Mesendoderm (in vitro differentiated cells): ENCODE results near the gene PIK3R2.

Experiments
- DNase-seq: peaks from one replicate; pipeline ENCODE4 v3.0.0; 2013
- H2AK5ac ChIP-seq: 2 replicates; pipeline ENCODE4 v1.6.1; 2013; ENCODE audit warnings: low read length, inconsistent platforms
- H2BK120ac ChIP-seq: 2 replicates; pipeline ENCODE4 v1.6.1; 2013; ENCODE audit warnings: low read depth, mild to moderate bottlenecking, low read length, moderate library complexity, mixed read lengths
- H2BK15ac ChIP-seq: replicated peaks from 2 replicates; pipeline ENCODE4 v1.6.1; 2013; ENCODE audit warnings: low read depth, mild to moderate bottlenecking, moderate library complexity
- H2BK5ac ChIP-seq: 2 replicates; pipeline ENCODE4 v1.6.1; 2013; ENCODE audit warnings: low read length, inconsistent platforms
- H3K18ac ChIP-seq: 2 replicates; pipeline ENCODE4 v1.6.1; 2013; ENCODE audit warnings: mild to moderate bottlenecking, low read length, mixed read lengths
- H3K23ac ChIP-seq: one replicate; pipeline ENCODE4 v1.6.1; 2013; ENCODE audit warnings: low read length
- H3K27ac ChIP-seq: 2 replicates; pipeline ENCODE4 v1.5.1; 2013; ENCODE audit warnings: low read depth, mild to moderate bottlenecking, inconsistent platforms, low read length, moderate library complexity
- H3K27me3 ChIP-seq: 2 replicates; pipeline ENCODE4 v1.6.1; 2013; ENCODE audit warnings: low read length, control low read depth, mild to moderate bottlenecking, inconsistent platforms; ENCODE audit not compliant: insufficient read depth, poor library complexity
- H3K36me3 ChIP-seq: 2 replicates; pipeline ENCODE4 v1.6.1; 2013; ENCODE audit warnings: low read length, inconsistent platforms; ENCODE audit not compliant: control insufficient read depth, insufficient read depth
- H3K4ac ChIP-seq: one replicate; pipeline ENCODE4 v1.6.1; 2013; ENCODE audit warnings: low read depth, mild to moderate bottlenecking, low read length, moderate library complexity
- H3K4me1 ChIP-seq: 2 replicates; pipeline ENCODE4 v1.6.1; 2013; ENCODE audit warnings: low read depth, low read length, inconsistent platforms; ENCODE audit not compliant: control insufficient read depth
- H3K4me2 ChIP-seq: 2 replicates; pipeline ENCODE4 v1.6.1; 2013; ENCODE audit warnings: low read length
- H3K4me3 ChIP-seq: 2 replicates; pipeline ENCODE4 v1.5.1; 2013; ENCODE audit warnings: mild to moderate bottlenecking, low read length
- H3K56ac ChIP-seq: one replicate; pipeline ENCODE4 v1.6.1; 2013; ENCODE audit warnings: low read length
- H3K79me1 ChIP-seq: 2 replicates; pipeline ENCODE4 v1.6.1; 2013; ENCODE audit warnings: low read length, inconsistent platforms
- H3K79me2 ChIP-seq: 2 replicates; pipeline ENCODE4 v1.6.1; 2013; ENCODE audit warnings: mild to moderate bottlenecking, low read length; ENCODE audit not compliant: control insufficient read depth, insufficient read depth
- H3K9ac ChIP-seq: 2 replicates; pipeline ENCODE4 v1.6.1; 2013; ENCODE audit warnings: low read length, inconsistent platforms
- H4K5ac ChIP-seq: one replicate; pipeline ENCODE4 v1.6.1; 2013; ENCODE audit warnings: low read length
- H4K8ac ChIP-seq: one replicate; pipeline ENCODE4 v1.6.1; 2013; ENCODE audit warnings: low read depth, mild to moderate bottlenecking, control low read depth, low read length, moderate library complexity
- WGBS: extraction: QIAGEN DNeasy Blood & Tissue Kit; methylation state at CpG from one replicate; pipeline ENCODE4 v1.1.7; 2013; ENCODE audit warnings: low lambda C conversion rate, missing lambda C conversion rate; ENCODE audit not compliant: insufficient coverage; ENCODE audit errors: extremely low coverage; 5-methylcytosine and 5-hydroxymethylcytosine counted together

Gene PIK3R2

DNA sequence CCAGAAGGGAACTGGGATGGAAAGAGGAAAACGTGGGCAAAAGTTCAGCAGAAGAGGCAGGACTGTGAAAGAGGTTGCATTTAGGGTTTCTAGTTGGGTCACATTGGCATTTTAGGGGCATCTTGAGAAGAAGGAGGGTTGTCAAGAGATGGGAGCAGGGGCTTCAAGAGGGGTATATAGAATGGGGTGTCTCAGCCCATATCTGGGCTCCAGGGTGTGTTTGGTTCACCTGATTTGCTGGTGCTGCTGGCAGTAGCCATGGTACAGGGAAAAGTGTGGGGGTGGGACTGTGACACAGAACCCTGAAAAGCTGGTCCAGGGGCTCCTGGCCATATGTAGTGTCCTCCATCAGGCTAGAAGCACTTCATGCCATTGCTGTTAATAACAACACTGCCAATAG, 32.8 kb upstream of the PIK3R2 start:
- H3K79me1 ChIP-seq: peaks cover 2% of the 10 kb centered on the region
- no peak overlapping the region for H2BK120ac ChIP-seq
- no peak overlapping the region for H3K9ac ChIP-seq
- H3K23ac ChIP-seq: no peak overlapping the region
- H3K27ac ChIP-seq: no peak overlapping the region
- H3K4me3 ChIP-seq: no peak overlapping the region
- H3K18ac ChIP-seq: no peak overlapping the region
- no peaks in the 10 kb centered on the region for H3K79me2 ChIP-seq
- WGBS: no CpG with 5 or more reads among the region's 1 CpG
- no peaks in the 10 kb centered on the region for H3K4me1 ChIP-seq
- H4K8ac ChIP-seq: no peak overlapping the region
- no peaks in the 10 kb centered on the region for H3K36me3 ChIP-seq
- no peak overlapping the region for H2BK5ac ChIP-seq
- no peak for DNase-seq
- no peak overlapping the region for H2AK5ac ChIP-seq
- H4K5ac ChIP-seq: no peak overlapping the region
- no peak overlapping the region for H3K56ac ChIP-seq
- H3K4me2 ChIP-seq: no peak overlapping the region
- H3K27me3 ChIP-seq: no peaks in the 10 kb centered on the region
- H2BK15ac ChIP-seq: no peak overlapping the region
- no peak overlapping the region for H3K4ac ChIP-seq

DNA sequence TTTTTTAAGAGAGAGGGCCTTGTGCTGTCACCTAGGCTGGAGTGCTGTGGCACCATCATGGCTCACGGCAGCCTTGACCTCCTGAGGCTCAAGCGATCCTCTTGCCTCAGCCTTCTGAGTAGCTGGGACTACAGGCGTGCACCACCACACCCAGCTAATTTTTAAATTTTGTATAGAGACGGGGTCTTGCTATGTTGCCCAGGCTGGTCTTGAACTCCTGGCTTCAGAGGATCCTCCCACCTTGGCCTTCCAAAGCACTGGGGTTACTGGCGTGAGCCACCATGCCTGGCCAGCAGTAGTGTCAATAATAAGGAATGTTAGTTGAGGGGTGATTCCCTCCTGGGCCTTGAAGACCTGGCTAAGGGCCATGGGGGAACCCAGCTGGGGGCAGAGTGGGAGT, 31.8 kb upstream of the PIK3R2 start:
- Histone ChIP-seq H3K18ac (no peak overlapping the region), H3K23ac (no peak overlapping the region), H3K56ac (no peak overlapping the region), H3K79me1 (peaks cover 2% of the 10 kb centered on the region), H2BK15ac (no peak overlapping the region), H3K4me2 (no peak overlapping the region), H4K8ac (no peak overlapping the region), H3K27me3 (no peaks in the 10 kb centered on the region), H4K5ac (no peak overlapping the region), H2BK5ac (no peak overlapping the region), H3K4ac (no peak overlapping the region), H3K79me2 (no peaks in the 10 kb centered on the region), H3K4me1 (no peaks in the 10 kb centered on the region), H3K36me3 (no peaks in the 10 kb centered on the region), H3K9ac (no peak overlapping the region), H3K4me3 (no peak overlapping the region), H2AK5ac (no peak overlapping the region), H3K27ac (no peak overlapping the region), H2BK120ac (no peak overlapping the region)
- DNase-seq: no peak
- no CpG with 5 or more reads among the region's 5 CpGs for WGBS

GRCh38 chr19:18122424-18122823, 30.5 kb upstream of the PIK3R2 start:
- peaks cover 2% of the 10 kb centered on the region for H3K79me1 ChIP-seq
- H2BK15ac ChIP-seq: no peak overlapping the region
- H2BK5ac ChIP-seq: no peak overlapping the region
- no peaks in the 10 kb centered on the region for H3K79me2 ChIP-seq
- H3K4me3 ChIP-seq: no peak overlapping the region
- no peak overlapping the region for H2AK5ac ChIP-seq
- no CpG with 5 or more reads among the region's 7 CpGs for WGBS
- no peak overlapping the region for H3K23ac ChIP-seq
- H3K4ac ChIP-seq: no peak overlapping the region
- H4K8ac ChIP-seq: no peak overlapping the region
- H3K56ac ChIP-seq: no peak overlapping the region
- no peak overlapping the region for H4K5ac ChIP-seq
- no peaks in the 10 kb centered on the region for H3K36me3 ChIP-seq
- H3K4me2 ChIP-seq: no peak overlapping the region
- H3K9ac ChIP-seq: no peak overlapping the region
- no peak for DNase-seq
- no peaks in the 10 kb centered on the region for H3K27me3 ChIP-seq
- no peak overlapping the region for H2BK120ac ChIP-seq
- no peak overlapping the region for H3K27ac ChIP-seq
- H3K4me1 ChIP-seq: no peaks in the 10 kb centered on the region
- no peak overlapping the region for H3K18ac ChIP-seq

- Histone ChIP-seq H3K4me2 (no peak overlapping the region), H4K5ac (no peak overlapping the region), H3K27me3 (no peaks in the 10 kb centered on the region), H3K23ac (no peak overlapping the region), H2BK120ac (no peak overlapping the region), H3K56ac (no peak overlapping the region), H3K4me3 (no peak overlapping the region), H3K79me2 (no peaks in the 10 kb centered on the region), H3K79me1 (peaks cover 2% of the 10 kb centered on the region), H3K36me3 (no peaks in the 10 kb centered on the region), H3K4ac (no peak overlapping the region), H3K4me1 (no peaks in the 10 kb centered on the region), H2BK5ac (no peak overlapping the region), H2BK15ac (no peak overlapping the region), H3K27ac (no peak overlapping the region), H4K8ac (no peak overlapping the region), H3K18ac (no peak overlapping the region), H2AK5ac (no peak overlapping the region), H3K9ac (no peak overlapping the region)
- no CpG with 5 or more reads among the region's 27 CpGs for WGBS
- no peak for DNase-seq
These were observed 29.8 kb upstream of the PIK3R2 start for GRCh38 chr19:18122860-18123795.

DNA sequence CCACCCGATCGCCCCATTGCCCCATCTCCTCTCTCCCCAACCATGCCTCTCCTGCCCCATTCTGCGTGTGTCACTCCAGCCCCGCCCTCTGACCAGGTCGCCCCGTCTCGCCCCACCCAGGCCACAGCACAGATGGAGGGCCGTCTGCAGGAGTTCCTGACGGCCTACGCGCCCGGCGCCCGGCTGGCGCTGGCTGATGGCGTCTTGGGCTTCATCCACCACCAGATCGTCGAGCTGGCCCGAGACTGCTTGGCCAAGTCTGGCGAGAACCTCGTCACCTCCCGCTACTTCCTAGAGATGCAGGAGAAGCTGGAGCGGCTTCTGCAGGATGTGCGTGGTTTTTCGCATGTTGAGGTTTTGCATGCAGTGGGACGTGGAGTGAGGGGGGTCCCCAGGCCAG, 29.1 kb upstream of the PIK3R2 start:
- Histone ChIP-seq H3K4me1 (no peaks in the 10 kb centered on the region), H3K18ac (no peak overlapping the region), H3K4ac (no peak overlapping the region), H3K23ac (no peak overlapping the region), H3K36me3 (no peaks in the 10 kb centered on the region), H3K9ac (no peak overlapping the region), H4K8ac (no peak overlapping the region), H2BK5ac (no peak overlapping the region), H3K27me3 (no peaks in the 10 kb centered on the region), H2AK5ac (no peak overlapping the region), H3K4me3 (no peak overlapping the region), H3K79me2 (no peaks in the 10 kb centered on the region), H3K4me2 (no peak overlapping the region), H3K27ac (no peak overlapping the region), H4K5ac (no peak overlapping the region), H2BK15ac (no peak overlapping the region), H3K56ac (no peak overlapping the region), H3K79me1 (no peaks in the 10 kb centered on the region), H2BK120ac (no peak overlapping the region)
- WGBS: no CpG with 5 or more reads among the region's 26 CpGs
- DNase-seq: no peak

- Histone ChIP-seq H3K4me3 (no peak overlapping the region), H3K4ac (no peak overlapping the region), H3K9ac (no peak overlapping the region), H3K4me1 (no peaks in the 10 kb centered on the region), H4K5ac (no peak overlapping the region), H3K79me1 (no peaks in the 10 kb centered on the region), H3K18ac (no peak overlapping the region), H3K79me2 (no peaks in the 10 kb centered on the region), H2AK5ac (no peak overlapping the region), H4K8ac (no peak overlapping the region), H3K27ac (no peak overlapping the region), H2BK15ac (no peak overlapping the region), H3K4me2 (no peak overlapping the region), H3K36me3 (no peaks in the 10 kb centered on the region), H2BK5ac (no peak overlapping the region), H3K23ac (no peak overlapping the region), H3K56ac (no peak overlapping the region), H2BK120ac (no peak overlapping the region), H3K27me3 (no peaks in the 10 kb centered on the region)
- DNase-seq: no peak
- WGBS: no CpG with 5 or more reads among the region's 2 CpGs
These were observed 26.9 kb upstream of the PIK3R2 start for GRCh38 chr19:18126097-18126496.
